PC-9 (cell line): ENCODE measurements around the gene GTPBP3. TPM values are rescaled to one million over a fixed set of nuclear protein-coding genes. Genes with fewer than 3 reads are reported as not detected.

Source experiments
- BruUV-seq: library from RNA; stranded (reverse); fragments of 400-500 nt; replicated peaks from 2 replicates; lab custom pipeline; 2021; lab: Mats Ljungman, UMichigan
- CTCF ChIA-PET: fragments of 300-600 bp; sonication (Branson Sonifier 250); formaldehyde crosslinking; loops from one replicate; lab custom pipeline; 2022; ENCODE audit warnings: antibody characterized with exemption; lab: Charles Lee
- POLR2A ChIA-PET: fragments of 300-600 bp; sonication (Branson Sonifier 250); formaldehyde crosslinking; loops from one replicate; lab custom pipeline; 2022; ENCODE audit warnings: antibody characterized with exemption; ENCODE audit not compliant: unreplicated experiment; lab: Charles Lee
- DNase-seq, 2 experiments: peaks; one replicate each; pipeline versions ENCODE4 v3.0.0 to v3.0.0-alpha.2; 2015 to 2022; ENCODE audit warnings: mixed read lengths in 1 of 2
- H2AFZ ChIP-seq: fragments of 200-600 bp; sonication (generic); 2 replicates; pipeline ENCODE4 v1.8.1; 2017; ENCODE audit warnings: antibody characterized with exemption
- H3F3A ChIP-seq: fragments of 200-600 bp; sonication (generic); 2 replicates; pipeline ENCODE4 v1.8.1; 2017; ENCODE audit warnings: antibody characterized with exemption, mild to moderate bottlenecking, low read depth; ENCODE audit not compliant: insufficient read depth
- H3K27ac ChIP-seq: fragments of 200-600 bp; sonication (generic); 2 replicates; pipeline ENCODE4 v1.6.1; 2016; ENCODE audit warnings: mixed run types
- H3K27me3 ChIP-seq: fragments of 200-600 bp; sonication (generic); 2 replicates; pipeline ENCODE4 v1.6.1; 2016; ENCODE audit warnings: low read depth, mixed run types; ENCODE audit not compliant: insufficient read depth
- H3K36me3 ChIP-seq: fragments of 200-600 bp; sonication (generic); 2 replicates; pipeline ENCODE4 v1.6.1; 2016; ENCODE audit warnings: low read depth, mixed run types
- H3K4me1 ChIP-seq: fragments of 200-600 bp; sonication (generic); replicated peaks from 2 replicates; pipeline ENCODE4 v1.6.1; 2016; ENCODE audit warnings: mixed run types; ENCODE audit not compliant: insufficient read depth
- H3K4me2 ChIP-seq: fragments of 200-600 bp; sonication (generic); 2 replicates; pipeline ENCODE4 v1.6.1; 2017; ENCODE audit warnings: mixed run types
- H3K4me3 ChIP-seq: fragments of 200-600 bp; sonication (generic); 2 replicates; pipeline ENCODE4 v1.6.1; 2016; ENCODE audit warnings: mixed run types
- H3K79me2 ChIP-seq: fragments of 200-600 bp; sonication (generic); 2 replicates; pipeline ENCODE4 v1.6.1; 2017; ENCODE audit warnings: low read depth, mixed run types
- H3K9me2 ChIP-seq: fragments of 200-600 bp; sonication (generic); 2 replicates; pipeline ENCODE4 v1.8.1; 2017; ENCODE audit warnings: mild to moderate bottlenecking; ENCODE audit not compliant: insufficient read depth
- H3K9me3 ChIP-seq: fragments of 200-600 bp; sonication (generic); 2 replicates; pipeline ENCODE4 v1.8.1; 2016; ENCODE audit warnings: low read depth; ENCODE audit not compliant: insufficient read depth
- H4K20me1 ChIP-seq: fragments of 200-600 bp; sonication (generic); 2 replicates; pipeline ENCODE4 v1.8.1; 2017; ENCODE audit not compliant: insufficient read depth
- CTCF ChIP-seq: fragments of 200-600 bp; sonication (generic); conservative IDR thresholded peaks from 2 replicates; pipeline ENCODE4 v1.6.1; 2017; ENCODE audit warnings: mixed run types, antibody characterized with exemption, mild to moderate bottlenecking, moderate library complexity
- EZH2 ChIP-seq: fragments of 200-600 bp; sonication (generic); IDR thresholded peaks from 2 replicates; pipeline ENCODE4 v1.8.0; 2017; ENCODE audit warnings: antibody characterized with exemption, low read depth
- intact Hi-C: fragments of 100-400 bp; cut with micrococcal nuclease; formaldehyde crosslinking; loops from one replicate; pipeline ENCODE4 v1.10.0; 2022; ENCODE audit not compliant: unreplicated experiment
- total RNA-seq: library from RNA; stranded (reverse); gene quantifications from 2 replicates; pipeline ENCODE4 v1.2.3, GENCODE V29; 2021

Gene GTPBP3
- total RNA-seq, 1 experiment from 2014 or later, result 50.7 TPM

- CTCF ChIA-PET, result no interaction called here
- H3K4me1 ChIP-seq, result peaks cover 13% of the 10 kb centered on the region
- no peak overlapping the region for H2AFZ ChIP-seq
- no peaks in the 10 kb centered on the region for H3K9me2 ChIP-seq
- H3K4me3 ChIP-seq, result no peak overlapping the region
- H3K27me3 ChIP-seq, result no peaks in the 10 kb centered on the region
- peaks cover 46% of the 10 kb centered on the region for H3F3A ChIP-seq
- H3K27ac ChIP-seq, result no peak overlapping the region
- DNase-seq, result no peak
- H3K79me2 ChIP-seq, result peaks cover 21% of the 10 kb centered on the region
- H3K4me2 ChIP-seq, result no peak overlapping the region
- POLR2A ChIA-PET, result no interaction called here
- no TSS peak for BruUV-seq
- intact Hi-C loops, result no loop called here
- peaks cover 12% of the 10 kb centered on the region; the same call in 1 of the 2 replicates for H4K20me1 ChIP-seq
- H3K9me3 ChIP-seq, result no peaks in the 10 kb centered on the region
- TF ChIP-seq CTCF (no peak), EZH2 (no peak)
- peaks cover 31% of the 10 kb centered on the region for H3K36me3 ChIP-seq
Measured at GRCh38 chr19:17319473-17320238, 17.7 kb upstream of the GTPBP3 start.

DNA sequence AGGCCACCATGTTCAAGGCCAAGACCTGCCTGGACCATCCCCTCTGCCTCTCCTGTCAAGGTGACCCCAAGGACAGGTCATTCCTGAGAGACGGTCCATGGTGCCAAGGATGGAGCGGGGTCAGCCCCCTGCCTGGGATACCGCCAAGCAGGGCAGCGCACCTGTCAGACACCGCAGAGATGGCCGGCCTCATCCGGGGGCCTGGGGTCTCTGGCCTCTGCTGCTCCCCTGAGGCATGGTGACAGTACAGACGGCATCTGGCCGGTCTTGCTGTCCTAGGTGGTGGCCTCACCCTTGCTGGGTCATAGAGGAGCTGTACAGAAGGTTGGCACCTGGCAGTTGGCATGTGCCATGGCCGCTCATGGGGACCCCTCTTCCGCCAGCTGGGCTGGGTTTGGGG is 16.9 kb upstream of the GTPBP3 start:
- CTCF ChIA-PET, result no interaction called here
- no TSS peak for BruUV-seq

More for the DNA sequence above, 16.9 kb upstream of the GTPBP3 start:
- Histone ChIP-seq H3K4me1 (peaks cover 13% of the 10 kb centered on the region), H3K4me2 (no peak overlapping the region), H4K20me1 (peaks cover 12% of the 10 kb centered on the region; the same call in 1 of the 2 replicates), H3K27me3 (no peaks in the 10 kb centered on the region), H3K9me3 (no peaks in the 10 kb centered on the region), H3K27ac (no peak overlapping the region), H3F3A (peaks cover 47% of the 10 kb centered on the region), H3K79me2 (peaks cover 17% of the 10 kb centered on the region), H3K36me3 (peaks cover 27% of the 10 kb centered on the region), H2AFZ (no peak overlapping the region), H3K9me2 (no peaks in the 10 kb centered on the region), H3K4me3 (no peak overlapping the region)
- no peak for DNase-seq
- TF ChIP-seq CTCF (no peak), EZH2 (no peak)
- intact Hi-C loops, result no loop called here
- POLR2A ChIA-PET, result interaction anchor here (0.5 to 0.7 kb wide), 2 partner anchors 66 to 283 kb away, joined by 3 to 5 read pairs; no protein-coding TSS in a partner anchor
